Tibial nerve (tissue), 3 donors: ENCODE results near the gene NAA60.

Experiments
- CTCF ChIP-seq, 5 experiments: fragments of 200-600 bp in 3 of 5; fragments of 450-650 bp in 2 of 5; sonication (generic) in 3 of 5; IDR thresholded peaks; one replicate each; pipeline ENCODE4 v1.5.1; 2016 to 2019; ENCODE audit warnings: antibody characterized with exemption in 5 of 5, mild to moderate bottlenecking in 3 of 5, moderate library complexity in 2 of 5
- POLR2A ChIP-seq, 2 donors: fragments of 450-650 bp; IDR thresholded peaks; one replicate each; pipeline ENCODE4 v1.6.1; 2017; ENCODE audit warnings: antibody characterized with exemption in 2 of 2, mild to moderate bottlenecking in 2 of 2, moderate library complexity in 2 of 2

DNA sequence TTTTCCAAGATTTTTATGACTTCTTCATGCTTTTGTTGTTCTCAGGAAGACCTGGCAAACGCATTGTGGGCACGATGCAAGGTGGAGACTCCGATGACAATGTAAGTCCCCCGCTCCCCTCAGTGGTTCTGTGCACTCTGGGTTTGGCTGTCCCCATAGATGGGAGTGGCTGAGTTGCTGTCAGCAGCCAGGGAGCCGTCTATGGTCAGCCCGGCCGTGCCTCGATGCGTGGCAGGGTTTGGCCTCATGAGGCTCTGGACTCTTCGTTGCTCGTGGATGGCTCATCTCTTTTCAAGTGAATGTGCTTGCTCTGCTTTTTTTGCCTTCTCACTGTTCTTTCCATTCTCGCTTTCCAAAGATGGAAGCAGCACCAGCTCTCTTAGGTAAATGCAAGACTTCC lies 89.3 kb downstream of the NAA60 start:
- TF ChIP-seq CTCF (IDR thresholded peaks at IDR 0.05), result no peak
- no peak for TF ChIP-seq POLR2A (IDR thresholded peaks at IDR 0.05)
